Endothelial cell of umbilical vein (primary cell): ENCODE results near the gene NPAT. TPM values are rescaled to one million over a fixed set of nuclear protein-coding genes. Genes with fewer than 3 reads are reported as not detected.

Source experiments
- BruUV-seq: library from RNA; stranded (reverse); fragments of 400-500 nt; replicated peaks from 2 replicates; lab custom pipeline; 2021; lab: Mats Ljungman, UMichigan
- CTCF ChIA-PET: fragments of 300-600, 350-600 bp; sonication (Branson Sonifier 250); formaldehyde crosslinking; loops from one replicate; lab custom pipeline; 2021; ENCODE audit warnings: antibody characterized with exemption, inconsistent platforms; lab: Charles Lee
- POLR2A ChIA-PET: fragments of 300-600, 350-600 bp; sonication (Branson Sonifier 250); formaldehyde crosslinking; loops from one replicate; lab custom pipeline; 2021; ENCODE audit warnings: antibody characterized with exemption, inconsistent platforms; lab: Charles Lee
- DNase-seq: peaks from one replicate; pipeline ENCODE4 v3.0.0-alpha.2; 2011; ENCODE audit warnings: low read depth, low spot score
- FAIRE-seq: peaks from 2 replicates; lab custom pipeline; 2011; peaks lifted over from hg19 to GRCh38; lab: Jason Lieb, UNC
- H2AFZ ChIP-seq: 2 replicates; pipeline ENCODE4 v1.6.0; 2012; ENCODE audit warnings: low read depth, low read length, control low read depth, inconsistent platforms
- H3K27ac ChIP-seq: 2 replicates; pipeline ENCODE4 v1.5.1; 2011; ENCODE audit warnings: low read depth, mild to moderate bottlenecking, control low read depth, low read length, moderate library complexity; ENCODE audit not compliant: insufficient read depth
- H3K27me3 ChIP-seq, 2 experiments: 2 replicates each; pipeline versions ENCODE4 v1.6.0 to v1.6.1; 2011; ENCODE audit warnings: low read length in 2 of 2, mixed read lengths in 1 of 2; ENCODE audit not compliant: control insufficient read depth in 2 of 2, insufficient read depth in 2 of 2
- H3K36me3 ChIP-seq, 2 experiments: 2 replicates in 1 of 2; 3 replicates in 1 of 2; pipeline ENCODE4 v1.5.1; 2011; ENCODE audit warnings: low read length in 2 of 2, mild to moderate bottlenecking in 1 of 2, moderate library complexity in 1 of 2; ENCODE audit not compliant: control insufficient read depth in 2 of 2, insufficient read depth in 2 of 2; ENCODE audit errors: extremely low read depth in 1 of 2
- H3K4me1 ChIP-seq: 3 replicates; pipeline ENCODE4 v1.5.1; 2011; ENCODE audit warnings: mild to moderate bottlenecking, low read length; ENCODE audit not compliant: control insufficient read depth, insufficient read depth; ENCODE audit errors: extremely low read depth
- H3K4me2 ChIP-seq: 2 replicates; pipeline ENCODE4 v1.6.1; 2011; ENCODE audit warnings: low read length, control low read depth, mixed read lengths; ENCODE audit not compliant: insufficient read depth
- H3K4me3 ChIP-seq, 3 experiments: fragments of 200-600 bp in 1 of 3; sonication (generic), shearing (Covaris generic) in 1 of 3; replicated peaks in 1 of 3; 2 replicates each; pipeline ENCODE4 v1.5.1; 2011 to 2016; ENCODE audit warnings: control low read depth in 3 of 3, low read length in 3 of 3, mild to moderate bottlenecking in 2 of 3, inconsistent platforms in 1 of 3, low read depth in 1 of 3, moderate library complexity in 1 of 3; ENCODE audit not compliant: insufficient read depth in 1 of 3
- H3K79me2 ChIP-seq: 2 replicates; pipeline ENCODE4 v1.6.0; 2012; ENCODE audit warnings: low read length, inconsistent platforms; ENCODE audit not compliant: control insufficient read depth, insufficient read depth
- H3K9ac ChIP-seq: replicated peaks from 2 replicates; pipeline ENCODE3; 2011; ENCODE audit warnings: low read length, control low read depth; ENCODE audit not compliant: insufficient read depth; ENCODE audit errors: extremely low read depth
- H3K9me1 ChIP-seq: replicated peaks from 3 replicates; pipeline ENCODE4 v1.6.0; 2011; ENCODE audit warnings: mild to moderate bottlenecking, low read length; ENCODE audit not compliant: control insufficient read depth, insufficient read depth; ENCODE audit errors: extremely low read depth
- H3K9me3 ChIP-seq: replicated peaks from 2 replicates; pipeline ENCODE4 v1.5.1; 2012; ENCODE audit warnings: low read length, inconsistent platforms; ENCODE audit not compliant: control insufficient read depth, insufficient read depth
- H4K20me1 ChIP-seq: replicated peaks from 2 replicates; pipeline ENCODE3; 2011; ENCODE audit warnings: mild to moderate bottlenecking, low read length; ENCODE audit not compliant: control insufficient read depth, insufficient read depth; ENCODE audit errors: extremely low read depth
- EZH2 ChIP-seq: IDR thresholded peaks from 2 replicates; pipeline ENCODE4 v1.6.1; 2012; ENCODE audit warnings: borderline replicate concordance, low read depth, mild to moderate bottlenecking, moderate library complexity, low read length, inconsistent platforms; ENCODE audit not compliant: severe bottlenecking
- FOS ChIP-seq: IDR thresholded peaks from 2 replicates; pipeline ENCODE4 v1.6.1; 2011; ENCODE audit warnings: mild to moderate bottlenecking, low read length, moderate library complexity, borderline replicate concordance; ENCODE audit not compliant: insufficient read depth
- GATA2 ChIP-seq: IDR thresholded peaks from 2 replicates; pipeline ENCODE4 v1.7.0; 2011; ENCODE audit warnings: low read depth, mild to moderate bottlenecking, moderate library complexity, mixed read lengths, low read length; ENCODE audit not compliant: insufficient read length, insufficient read depth
- JUN ChIP-seq: IDR thresholded peaks from 2 replicates; pipeline ENCODE4 v1.6.1; 2011; ENCODE audit warnings: borderline replicate concordance, low read depth; ENCODE audit not compliant: insufficient read length, insufficient read depth
- MAX ChIP-seq: IDR thresholded peaks from 2 replicates; pipeline ENCODE4 v1.6.1; 2011; ENCODE audit not compliant: insufficient read depth, insufficient read length
- MYC ChIP-seq: IDR thresholded peaks from one replicate; pipeline ENCODE4 v1.6.1; 2011; ENCODE audit warnings: mild to moderate bottlenecking, low read depth, low read length
- POLR2A ChIP-seq: IDR thresholded peaks from 2 replicates; pipeline ENCODE4 v1.6.1; 2012; ENCODE audit warnings: low read depth, mild to moderate bottlenecking, control low read depth, low read length
- POLR2AphosphoS5 ChIP-seq: IDR thresholded peaks from 2 replicates; pipeline ENCODE4 v1.6.1; 2012; ENCODE audit warnings: low read depth, mild to moderate bottlenecking, control low read depth, low read length, moderate library complexity; ENCODE audit not compliant: insufficient read depth
- dilution Hi-C: fragments of 300-500 bp; cut with MboI; formaldehyde crosslinking; loops from one replicate; pipeline ENCODE4 v1.15.0; 2019; ENCODE audit warnings: low sequenced_read_pairs; ENCODE audit not compliant: extremely low pct_ligation_motif_present
- intact Hi-C: fragments of 100-400 bp; cut with micrococcal nuclease; formaldehyde crosslinking; loops from one replicate; pipeline ENCODE4 v1.10.0; 2022
- polyA plus RNA-seq, 4 experiments: library from polyadenylated mRNA; depleted of rRNA in 3 of 4; stranded (reverse) in 3 of 4; unstranded in 1 of 4; fragments of >200 nt; gene quantifications; 2 replicates each; pipeline versions ENCODE4 v1.2.1 to v1.2.3, GENCODE V29; 2011 to 2012; ENCODE audit warnings: missing spikeins in 1 of 4
- total RNA-seq: library from RNA; stranded (reverse); gene quantifications from 2 replicates; pipeline ENCODE4 v1.2.3, GENCODE V29; 2021
- TF ChIP-seq, protein P1 (sequence below), 2 donors: IDR thresholded peaks; 1 replicate in 1 of 2; 2 replicates in 1 of 2; pipeline ENCODE4 v1.5.1; 2011; ENCODE audit warnings: low read length in 2 of 2, mild to moderate bottlenecking in 2 of 2, moderate library complexity in 2 of 2, control low read depth in 1 of 2, inconsistent platforms in 1 of 2, low read depth in 1 of 2; ENCODE audit not compliant: insufficient read depth in 1 of 2; ENCODE audit errors: extremely low read depth in 1 of 2

The NPAT gene
- total and polyA plus RNA-seq, 2 donors (not counting 3 experiments of a cell fraction or from before 2014, with no cell fraction given): 4.4 to 19.0 TPM

DNA sequence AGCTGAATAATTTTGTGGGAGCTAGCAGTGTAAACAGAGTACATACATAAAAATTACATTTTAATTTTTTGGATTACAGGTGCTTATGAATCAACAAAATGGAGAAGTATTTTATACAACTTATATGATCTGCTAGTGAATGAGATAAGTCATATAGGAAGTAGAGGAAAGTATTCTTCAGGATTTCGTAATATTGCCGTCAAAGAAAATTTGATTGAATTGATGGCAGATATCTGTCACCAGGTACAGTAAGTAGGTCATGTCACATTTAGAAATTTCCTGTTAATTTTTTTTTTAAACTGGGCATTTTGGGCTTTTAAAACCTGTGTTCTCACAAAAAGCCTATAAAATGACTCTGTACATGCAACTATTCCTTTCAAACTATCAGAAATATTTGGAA, 24.4 kb upstream of the NPAT start:
- Histone ChIP-seq H3K27me3 (no peaks in the 10 kb centered on the region), H3K9ac (no peak overlapping the region), H3K4me2 (no peak overlapping the region), H3K79me2 (no peaks in the 10 kb centered on the region), H3K4me3 (no peak overlapping the region), H3K36me3 (peaks cover 3% of the 10 kb centered on the region in 2 experiments), H3K27ac (no peak overlapping the region), H4K20me1 (no peaks in the 10 kb centered on the region), H3K9me3 (no peaks in the 10 kb centered on the region), H3K9me1 (no peaks in the 10 kb centered on the region), H2AFZ (no peak overlapping the region), H3K4me1 (no peaks in the 10 kb centered on the region)
- POLR2A ChIA-PET: no interaction called here
- FAIRE-seq (no peak), DNase-seq (no peak)
- intact Hi-C loops: no loop called here
- TF ChIP-seq MAX: no peak
- TF ChIP-seq, protein P1, sequence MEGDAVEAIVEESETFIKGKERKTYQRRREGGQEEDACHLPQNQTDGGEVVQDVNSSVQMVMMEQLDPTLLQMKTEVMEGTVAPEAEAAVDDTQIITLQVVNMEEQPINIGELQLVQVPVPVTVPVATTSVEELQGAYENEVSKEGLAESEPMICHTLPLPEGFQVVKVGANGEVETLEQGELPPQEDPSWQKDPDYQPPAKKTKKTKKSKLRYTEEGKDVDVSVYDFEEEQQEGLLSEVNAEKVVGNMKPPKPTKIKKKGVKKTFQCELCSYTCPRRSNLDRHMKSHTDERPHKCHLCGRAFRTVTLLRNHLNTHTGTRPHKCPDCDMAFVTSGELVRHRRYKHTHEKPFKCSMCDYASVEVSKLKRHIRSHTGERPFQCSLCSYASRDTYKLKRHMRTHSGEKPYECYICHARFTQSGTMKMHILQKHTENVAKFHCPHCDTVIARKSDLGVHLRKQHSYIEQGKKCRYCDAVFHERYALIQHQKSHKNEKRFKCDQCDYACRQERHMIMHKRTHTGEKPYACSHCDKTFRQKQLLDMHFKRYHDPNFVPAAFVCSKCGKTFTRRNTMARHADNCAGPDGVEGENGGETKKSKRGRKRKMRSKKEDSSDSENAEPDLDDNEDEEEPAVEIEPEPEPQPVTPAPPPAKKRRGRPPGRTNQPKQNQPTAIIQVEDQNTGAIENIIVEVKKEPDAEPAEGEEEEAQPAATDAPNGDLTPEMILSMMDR (IDR thresholded peaks at IDR 0.05; ENCODE audit: extremely low read depth in 1 of 2, insufficient read depth in 1 of 2, low read depth in 1 of 2, low read length in 2 of 2): no peak
- TF ChIP-seq POLR2AphosphoS5: no peak
- TF ChIP-seq JUN: no peak
- no peak for TF ChIP-seq EZH2
- no peak for TF ChIP-seq MYC
- TF ChIP-seq POLR2A: no peak
- no peak for TF ChIP-seq FOS
- TF ChIP-seq GATA2: no peak
- CTCF ChIA-PET: no interaction called here
- dilution Hi-C loops: no loop called here
- BruUV-seq: no TSS peak
